ENCODE results near the gene PFDN6. TPM values are rescaled to one million over a fixed set of nuclear protein-coding genes. Genes with fewer than 3 reads are reported as not detected.
"Not testable (repeated sequence)": the region's sequence is repeated elsewhere in the genome, so short reads cannot be mapped to it uniquely, and the experiment has no call there.

PFDN6 gene
- total RNA-seq, 1 experiment from 2014 or later = 101 TPM

DNA sequence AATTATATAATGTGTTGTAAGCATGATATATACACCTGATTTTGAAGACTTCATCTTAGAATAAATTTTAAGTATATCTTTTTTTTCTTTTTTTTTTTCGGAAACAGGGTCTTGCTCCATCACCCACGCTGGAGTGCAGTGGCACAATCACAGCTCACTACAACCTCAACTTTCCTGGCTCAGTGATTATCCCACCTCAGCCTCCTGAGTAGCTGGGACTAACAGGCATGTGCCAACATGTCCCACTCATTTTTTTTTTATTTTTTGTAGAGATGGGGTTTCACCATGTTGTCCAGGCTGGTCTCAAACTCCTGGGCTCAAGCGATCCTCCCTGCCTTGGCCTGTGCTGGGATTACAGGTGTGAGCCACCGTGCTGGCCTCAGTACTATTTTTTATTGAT, 34.8 kb upstream of the PFDN6 start:
- DNase-seq (ENCODE audit: low read depth, low spot score) = no peak
- H3K36me3 ChIP-seq (ENCODE audit: control insufficient read depth, insufficient read depth, low read length) = peaks cover 2% of the 10 kb centered on the region; the same call in 1 of the 2 replicates
- peaks cover 23% of the 10 kb centered on the region for H3K4me1 ChIP-seq (ENCODE audit: control insufficient read depth, insufficient read depth, low read length)
- ChIA-PET POLR2A (interaction anchor here (0.6 kb wide), 2 partner anchors 12 to 1411 kb away, joined by 4 to 5 read pairs; no protein-coding TSS in a partner anchor), CTCF (no interaction called here)
- H3K27me3 ChIP-seq (ENCODE audit: control insufficient read depth, insufficient read depth, low read length) = no peaks in the 10 kb centered on the region
- TF ChIP-seq POLR2AphosphoS5 (IDR thresholded peaks at IDR 0.05; ENCODE audit: low read depth, low read length) = no peak
- no peak for TF ChIP-seq TCF7L2 (IDR thresholded peaks at IDR 0.05; ENCODE audit: low read depth, low read length)
- H3K4me3 ChIP-seq (ENCODE audit: low read depth in 2 of 2, low read length in 2 of 2) = no peak overlapping the region
- H3K9me3 ChIP-seq (ENCODE audit: control insufficient read depth, insufficient read depth, low read depth, low read length) = no peaks in the 10 kb centered on the region
- intact Hi-C loops (cut with micrococcal nuclease; ENCODE audit: unreplicated experiment) = no loop called here
- in situ Hi-C loops (cut with HindIII; ENCODE audit: low pct_unique_long_range_greater_than_20kb, low sequenced_read_pairs) = no loop called here
- no TSS peak for BruUV-seq (replicated peaks)
- no peak for ATAC-seq
- no peak overlapping the region for H3K27ac ChIP-seq (ENCODE audit: low read length)

DNA sequence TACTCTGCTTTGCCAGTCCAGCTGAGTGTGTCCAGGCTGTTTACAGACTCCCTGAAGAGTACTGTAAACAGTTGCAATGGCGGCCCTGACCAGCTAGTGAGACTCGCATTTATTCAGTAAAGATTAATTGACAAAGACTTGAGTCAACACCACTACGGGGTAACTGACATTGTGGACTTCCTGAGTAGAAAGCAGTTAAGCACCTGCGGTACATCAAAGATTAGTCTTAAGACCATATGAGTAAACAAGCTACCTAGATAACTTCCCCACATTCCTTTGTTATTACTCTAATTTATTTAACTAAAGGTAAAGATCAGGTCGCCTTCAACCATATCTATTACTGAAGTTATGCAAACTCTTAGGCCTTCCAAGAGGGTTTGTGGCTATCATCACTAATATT, 30.4 kb upstream of the PFDN6 start:
- no peak overlapping the region for H3K4me3 ChIP-seq (ENCODE audit: low read depth in 2 of 2, low read length in 2 of 2)
- no TSS peak for BruUV-seq (replicated peaks)
- POLR2A ChIA-PET = no interaction called here
- CTCF ChIA-PET = no interaction called here
- no peaks in the 10 kb centered on the region for H3K9me3 ChIP-seq (ENCODE audit: control insufficient read depth, insufficient read depth, low read depth, low read length)
- no peaks in the 10 kb centered on the region for H3K27me3 ChIP-seq (ENCODE audit: control insufficient read depth, insufficient read depth, low read length)
- intact Hi-C loops (cut with micrococcal nuclease; ENCODE audit: unreplicated experiment) = no loop called here
- H3K27ac ChIP-seq (ENCODE audit: low read length) = peak overlapping the region; percentile 81
- TF ChIP-seq, protein P1, sequence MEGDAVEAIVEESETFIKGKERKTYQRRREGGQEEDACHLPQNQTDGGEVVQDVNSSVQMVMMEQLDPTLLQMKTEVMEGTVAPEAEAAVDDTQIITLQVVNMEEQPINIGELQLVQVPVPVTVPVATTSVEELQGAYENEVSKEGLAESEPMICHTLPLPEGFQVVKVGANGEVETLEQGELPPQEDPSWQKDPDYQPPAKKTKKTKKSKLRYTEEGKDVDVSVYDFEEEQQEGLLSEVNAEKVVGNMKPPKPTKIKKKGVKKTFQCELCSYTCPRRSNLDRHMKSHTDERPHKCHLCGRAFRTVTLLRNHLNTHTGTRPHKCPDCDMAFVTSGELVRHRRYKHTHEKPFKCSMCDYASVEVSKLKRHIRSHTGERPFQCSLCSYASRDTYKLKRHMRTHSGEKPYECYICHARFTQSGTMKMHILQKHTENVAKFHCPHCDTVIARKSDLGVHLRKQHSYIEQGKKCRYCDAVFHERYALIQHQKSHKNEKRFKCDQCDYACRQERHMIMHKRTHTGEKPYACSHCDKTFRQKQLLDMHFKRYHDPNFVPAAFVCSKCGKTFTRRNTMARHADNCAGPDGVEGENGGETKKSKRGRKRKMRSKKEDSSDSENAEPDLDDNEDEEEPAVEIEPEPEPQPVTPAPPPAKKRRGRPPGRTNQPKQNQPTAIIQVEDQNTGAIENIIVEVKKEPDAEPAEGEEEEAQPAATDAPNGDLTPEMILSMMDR (IDR thresholded peaks at IDR 0.05) = no peak
- peak; percentile 92 for TF ChIP-seq TCF7L2 (IDR thresholded peaks at IDR 0.05; ENCODE audit: low read depth, low read length)
- TF ChIP-seq, protein P2, sequence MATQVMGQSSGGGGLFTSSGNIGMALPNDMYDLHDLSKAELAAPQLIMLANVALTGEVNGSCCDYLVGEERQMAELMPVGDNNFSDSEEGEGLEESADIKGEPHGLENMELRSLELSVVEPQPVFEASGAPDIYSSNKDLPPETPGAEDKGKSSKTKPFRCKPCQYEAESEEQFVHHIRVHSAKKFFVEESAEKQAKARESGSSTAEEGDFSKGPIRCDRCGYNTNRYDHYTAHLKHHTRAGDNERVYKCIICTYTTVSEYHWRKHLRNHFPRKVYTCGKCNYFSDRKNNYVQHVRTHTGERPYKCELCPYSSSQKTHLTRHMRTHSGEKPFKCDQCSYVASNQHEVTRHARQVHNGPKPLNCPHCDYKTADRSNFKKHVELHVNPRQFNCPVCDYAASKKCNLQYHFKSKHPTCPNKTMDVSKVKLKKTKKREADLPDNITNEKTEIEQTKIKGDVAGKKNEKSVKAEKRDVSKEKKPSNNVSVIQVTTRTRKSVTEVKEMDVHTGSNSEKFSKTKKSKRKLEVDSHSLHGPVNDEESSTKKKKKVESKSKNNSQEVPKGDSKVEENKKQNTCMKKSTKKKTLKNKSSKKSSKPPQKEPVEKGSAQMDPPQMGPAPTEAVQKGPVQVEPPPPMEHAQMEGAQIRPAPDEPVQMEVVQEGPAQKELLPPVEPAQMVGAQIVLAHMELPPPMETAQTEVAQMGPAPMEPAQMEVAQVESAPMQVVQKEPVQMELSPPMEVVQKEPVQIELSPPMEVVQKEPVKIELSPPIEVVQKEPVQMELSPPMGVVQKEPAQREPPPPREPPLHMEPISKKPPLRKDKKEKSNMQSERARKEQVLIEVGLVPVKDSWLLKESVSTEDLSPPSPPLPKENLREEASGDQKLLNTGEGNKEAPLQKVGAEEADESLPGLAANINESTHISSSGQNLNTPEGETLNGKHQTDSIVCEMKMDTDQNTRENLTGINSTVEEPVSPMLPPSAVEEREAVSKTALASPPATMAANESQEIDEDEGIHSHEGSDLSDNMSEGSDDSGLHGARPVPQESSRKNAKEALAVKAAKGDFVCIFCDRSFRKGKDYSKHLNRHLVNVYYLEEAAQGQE (IDR thresholded peaks at IDR 0.05; ENCODE audit: insufficient read depth in 1 of 2, low read depth in 2 of 2, low read length in 1 of 2) = no peak
- TF ChIP-seq POLR2AphosphoS5 (IDR thresholded peaks at IDR 0.05; ENCODE audit: low read depth, low read length) = no peak
- TF ChIP-seq SIN3A (IDR thresholded peaks at IDR 0.05; ENCODE audit: borderline replicate concordance, insufficient read depth, low read depth, low read length) = no peak
- peak; percentile 59 for ATAC-seq
- no peaks in the 10 kb centered on the region for H3K36me3 ChIP-seq (ENCODE audit: control insufficient read depth, insufficient read depth, low read length)
- in situ Hi-C loops (cut with HindIII; ENCODE audit: low pct_unique_long_range_greater_than_20kb, low sequenced_read_pairs) = no loop called here
- H3K4me1 ChIP-seq (ENCODE audit: control insufficient read depth, insufficient read depth, low read length) = peaks cover 25% of the 10 kb centered on the region
- DNase-seq (ENCODE audit: low read depth, low spot score) = no peak

DNA sequence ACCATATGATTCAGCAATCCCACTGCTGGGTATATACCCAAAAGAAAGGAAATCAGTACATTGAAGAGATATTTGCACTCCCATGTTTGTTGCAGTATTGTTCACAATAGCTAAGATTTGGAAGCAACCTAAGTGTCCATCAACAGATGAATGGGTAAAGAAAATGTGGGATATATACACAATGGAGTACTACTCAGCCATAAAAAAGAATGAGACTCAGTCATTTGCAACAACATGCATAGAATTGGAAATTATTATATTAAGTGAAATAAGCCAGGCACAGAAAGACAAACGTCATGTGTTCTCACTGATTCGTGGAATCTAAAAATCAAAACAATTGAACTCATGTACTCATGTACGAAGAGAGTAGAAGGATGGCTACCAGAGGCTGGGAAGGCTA, 26.9 kb upstream of the PFDN6 start:
- H3K4me1 ChIP-seq (ENCODE audit: control insufficient read depth, insufficient read depth, low read length) = peaks cover 25% of the 10 kb centered on the region
- DNase-seq (ENCODE audit: low read depth, low spot score); CTCF ChIA-PET; H3K27ac ChIP-seq (ENCODE audit: low read length); intact Hi-C loops (cut with micrococcal nuclease; ENCODE audit: unreplicated experiment); H3K4me3 ChIP-seq (ENCODE audit: low read depth in 2 of 2, low read length in 2 of 2); BruUV-seq (replicated peaks); H3K36me3 ChIP-seq (ENCODE audit: control insufficient read depth, insufficient read depth, low read length); in situ Hi-C loops (cut with HindIII; ENCODE audit: low pct_unique_long_range_greater_than_20kb, low sequenced_read_pairs); H3K9me3 ChIP-seq (ENCODE audit: control insufficient read depth, insufficient read depth, low read depth, low read length); ATAC-seq; H3K27me3 ChIP-seq (ENCODE audit: control insufficient read depth, insufficient read depth, low read length); POLR2A ChIA-PET: not testable (repeated sequence)

Measured in Panc1 (cell line).